Nephron (organoid): ENCODE results near the gene MAP3K8.

Experiments
- H3K27ac Mint-ChIP-seq, 3 experiments: 2 replicates each; pipeline ENCODE4 v1.8.0; 2020; ENCODE audit warnings: mixed read lengths in 3 of 3, mild to moderate bottlenecking in 2 of 3, moderate library complexity in 1 of 3
- H3K27me3 Mint-ChIP-seq: 2 replicates; pipeline ENCODE4 v1.8.0; 2021; ENCODE audit warnings: low read depth, mild to moderate bottlenecking, moderate library complexity, mixed read lengths
- H3K36me3 Mint-ChIP-seq: 2 replicates; pipeline ENCODE4 v1.8.0; 2020; ENCODE audit warnings: low read depth, mixed read lengths
- H3K4me1 Mint-ChIP-seq: 2 replicates; pipeline ENCODE4 v1.8.0; 2020; ENCODE audit warnings: mixed read lengths
- H3K4me3 Mint-ChIP-seq, 3 experiments: 2 replicates each; pipeline ENCODE4 v1.8.0; 2020; ENCODE audit warnings: mild to moderate bottlenecking in 3 of 3, mixed read lengths in 3 of 3, moderate library complexity in 2 of 3
- H3K9me3 Mint-ChIP-seq: 2 replicates; pipeline ENCODE4 v1.8.0; 2020; ENCODE audit warnings: mixed read lengths
- CTCF ChIP-seq, 3 experiments: fragments of 200-600 bp; sonication (generic); IDR thresholded peaks; one replicate each; pipeline ENCODE4 v1.5.0; 2021; ENCODE audit warnings: antibody characterized with exemption in 3 of 3; ENCODE audit not compliant: unreplicated experiment in 3 of 3

MAP3K8 gene

GRCh38 chr10:30491916-30492515, 58.0 kb downstream of the MAP3K8 start:
- Mint-ChIP-seq H3K27me3 (peaks cover 16% of the 10 kb centered on the region), H3K4me1 (peaks cover 5% of the 10 kb centered on the region), H3K36me3 (no peaks in the 10 kb centered on the region), H3K9me3 (no peaks in the 10 kb centered on the region), H3K4me3 (no peak overlapping the region), H3K27ac (no peak overlapping the region)
- TF ChIP-seq CTCF (IDR thresholded peaks at IDR 0.05; ENCODE audit: unreplicated experiment in 3 of 3): no peak

GRCh38 chr10:30493609-30494530, 59.9 kb downstream of the MAP3K8 start:
- H3K9me3 Mint-ChIP-seq: no peaks in the 10 kb centered on the region
- no peaks in the 10 kb centered on the region for H3K4me1 Mint-ChIP-seq
- no peak overlapping the region for H3K27ac Mint-ChIP-seq
- no peaks in the 10 kb centered on the region for H3K36me3 Mint-ChIP-seq
- H3K4me3 Mint-ChIP-seq: no peak overlapping the region
- H3K27me3 Mint-ChIP-seq: peaks cover 9% of the 10 kb centered on the region
- TF ChIP-seq CTCF (IDR thresholded peaks at IDR 0.05; ENCODE audit: unreplicated experiment in 3 of 3): no peak

GRCh38 chr10:30494558-30494957, 60.6 kb downstream of the MAP3K8 start:
- TF ChIP-seq CTCF (IDR thresholded peaks at IDR 0.05; ENCODE audit: unreplicated experiment in 3 of 3): no peak
- no peaks in the 10 kb centered on the region for H3K36me3 Mint-ChIP-seq
- H3K9me3 Mint-ChIP-seq: no peaks in the 10 kb centered on the region
- no peak overlapping the region for H3K27ac Mint-ChIP-seq
- no peaks in the 10 kb centered on the region for H3K4me1 Mint-ChIP-seq
- no peak overlapping the region for H3K4me3 Mint-ChIP-seq
- peaks cover 8% of the 10 kb centered on the region for H3K27me3 Mint-ChIP-seq

- H3K27ac Mint-ChIP-seq: no peak overlapping the region
- H3K9me3 Mint-ChIP-seq: no peaks in the 10 kb centered on the region
- no peak overlapping the region for H3K4me3 Mint-ChIP-seq
- TF ChIP-seq CTCF (IDR thresholded peaks at IDR 0.05; ENCODE audit: unreplicated experiment in 3 of 3): no peak
- H3K27me3 Mint-ChIP-seq: peaks cover 12% of the 10 kb centered on the region
- H3K4me1 Mint-ChIP-seq: no peaks in the 10 kb centered on the region
- H3K36me3 Mint-ChIP-seq: no peaks in the 10 kb centered on the region
Observed at GRCh38 chr10:30495687-30496086, 61.7 kb downstream of the MAP3K8 start.

- Mint-ChIP-seq H3K4me1 (no peaks in the 10 kb centered on the region), H3K27ac (no peak overlapping the region)
Observed at GRCh38 chr10:30499816-30500215, 65.8 kb downstream of the MAP3K8 start.

More at GRCh38 chr10:30499816-30500215, 65.8 kb downstream of the MAP3K8 start:
- peaks cover 16% of the 10 kb centered on the region for H3K27me3 Mint-ChIP-seq
- H3K9me3 Mint-ChIP-seq: no peaks in the 10 kb centered on the region
- no peak for TF ChIP-seq CTCF (IDR thresholded peaks at IDR 0.05; ENCODE audit: unreplicated experiment in 3 of 3)
- H3K4me3 Mint-ChIP-seq: no peak overlapping the region
- H3K36me3 Mint-ChIP-seq: no peaks in the 10 kb centered on the region
